GM21526 (cell line): Measurements from ENCODE around the gene CNN2.
A peak's percentile ranks its signal among the peaks of the same experiment; 100 is the strongest.
"Not testable (repeated sequence)": the region's sequence is repeated elsewhere in the genome, so short reads cannot be mapped to it uniquely, and the experiment has no call there.

ENCODE experiments used
- ATAC-seq: cut with Tn5 transposase; IDR thresholded peaks from one replicate; pipeline ENCODE4 v1.9.1; 2021; ENCODE audit warnings: moderate library complexity; ENCODE audit not compliant: unreplicated experiment, low FRiP score

The CNN2 gene

DNA sequence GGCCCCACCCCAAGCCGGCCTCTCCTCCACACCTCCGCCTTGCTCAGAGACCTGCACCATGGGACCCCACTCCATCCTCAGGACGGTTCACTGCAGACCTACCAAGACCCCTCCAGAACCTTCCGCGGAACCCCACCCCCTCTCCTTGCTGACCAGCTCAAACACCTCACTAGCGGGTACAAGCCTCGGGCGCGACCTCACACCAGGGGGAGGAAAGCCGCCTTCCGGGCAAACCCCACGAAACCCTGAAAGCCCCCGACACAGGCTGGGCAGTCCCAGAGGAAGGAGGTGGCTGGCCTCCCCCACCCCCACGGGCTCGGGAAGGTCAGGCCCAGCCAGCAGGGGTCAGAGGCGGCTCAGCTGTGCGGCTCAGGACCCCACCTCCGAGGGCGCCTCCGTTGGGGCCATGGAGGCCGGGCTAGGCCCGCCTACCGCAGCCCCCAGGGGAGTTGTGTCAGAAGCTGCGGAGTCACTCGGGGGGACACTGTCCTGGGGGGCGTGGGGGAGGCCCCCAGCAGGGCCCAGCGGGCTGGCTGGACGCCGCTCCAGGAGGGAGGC lies 16.3 kb upstream of the CNN2 start:
- no peak for ATAC-seq

DNA sequence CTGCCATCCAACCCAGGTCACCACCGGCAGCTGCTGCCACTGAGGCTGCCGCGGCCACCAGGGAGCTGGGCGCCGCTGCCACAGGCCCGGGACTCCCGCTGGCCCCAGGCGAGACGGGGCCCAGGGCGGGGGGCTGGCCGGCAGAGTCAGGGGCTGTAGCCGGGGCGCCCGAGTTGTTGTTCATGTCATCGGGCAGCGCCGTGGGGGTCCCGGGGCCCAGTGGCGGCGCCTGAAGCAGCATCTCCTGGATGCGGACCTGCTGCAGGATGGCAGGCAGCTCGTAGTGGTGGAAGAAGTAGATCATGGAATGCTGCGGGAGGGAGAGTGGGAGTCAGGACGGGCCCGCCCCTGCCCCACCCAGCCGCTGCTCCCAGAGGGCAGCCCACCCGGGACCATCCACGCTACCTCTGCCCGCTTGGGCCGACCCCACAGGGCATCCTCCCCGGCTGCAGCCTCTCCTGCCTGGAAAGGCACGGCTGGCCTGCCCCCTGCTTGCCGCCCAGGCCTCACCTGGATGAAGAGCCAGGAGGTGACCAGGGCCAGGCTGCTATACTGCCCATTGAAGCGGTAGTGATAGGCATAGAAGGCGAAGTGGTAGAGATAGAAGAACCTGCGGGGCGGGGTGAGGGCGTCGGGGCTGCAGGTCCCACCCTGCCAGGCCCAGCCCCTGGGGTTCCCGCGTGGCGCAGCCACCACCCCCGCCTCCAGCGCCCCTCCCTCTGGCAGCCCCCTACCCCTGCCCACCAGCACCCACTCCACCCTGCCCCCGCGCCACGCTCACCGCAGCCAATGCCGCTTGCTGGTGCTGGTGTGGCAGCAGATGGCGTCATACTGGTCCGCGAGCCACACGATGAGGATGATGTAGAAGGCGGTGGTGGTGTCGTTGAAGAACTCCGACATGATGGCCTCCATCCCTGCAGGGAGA lies 15.6 kb upstream of the CNN2 start:
- no peak for ATAC-seq

DNA sequence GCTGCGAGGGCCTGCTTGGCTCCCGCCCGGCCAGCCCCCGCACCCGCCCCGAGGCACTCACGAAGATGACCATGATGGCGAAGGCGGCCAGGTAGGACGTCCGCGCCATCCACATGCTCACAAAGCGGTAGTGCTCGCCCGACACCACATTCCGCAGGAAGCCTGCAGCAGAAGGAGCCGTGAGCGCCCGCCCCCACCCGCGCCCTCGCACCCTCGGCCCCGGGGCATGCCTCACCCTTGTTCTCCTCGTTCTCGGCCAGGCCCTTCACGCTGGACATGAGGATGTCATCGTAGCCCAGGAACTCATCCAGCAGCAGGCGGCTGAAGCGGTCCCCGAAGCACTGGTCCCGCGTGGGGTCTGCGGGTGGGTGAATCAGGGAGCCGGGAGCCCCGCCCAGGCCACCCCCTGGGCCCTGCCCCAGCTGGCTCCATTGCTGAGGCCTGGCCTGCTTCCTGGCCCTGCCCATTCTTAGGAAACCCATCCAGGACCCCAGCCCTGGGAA lies 14.5 kb upstream of the CNN2 start:
- no peak for ATAC-seq

DNA sequence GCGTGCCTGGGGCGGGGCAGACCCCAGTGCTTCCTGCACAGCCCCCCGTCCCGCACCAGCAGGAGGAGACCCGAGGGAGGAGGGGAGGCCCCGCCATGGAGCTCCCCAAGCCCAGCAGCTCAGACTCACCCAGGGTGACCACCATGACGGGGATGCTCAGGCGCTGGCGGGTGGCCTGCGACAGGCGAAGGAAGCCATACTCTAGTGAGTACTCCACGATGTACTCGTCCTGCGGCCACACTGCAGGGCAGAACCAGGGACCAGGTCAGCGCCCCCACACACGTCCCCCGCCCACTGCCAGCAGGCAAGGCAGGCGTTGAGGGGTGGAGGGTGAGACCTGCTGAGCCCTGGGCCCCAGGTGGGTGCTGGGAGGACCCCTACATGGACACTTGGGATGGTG lies 14.1 kb upstream of the CNN2 start:
- no peak for ATAC-seq

DNA sequence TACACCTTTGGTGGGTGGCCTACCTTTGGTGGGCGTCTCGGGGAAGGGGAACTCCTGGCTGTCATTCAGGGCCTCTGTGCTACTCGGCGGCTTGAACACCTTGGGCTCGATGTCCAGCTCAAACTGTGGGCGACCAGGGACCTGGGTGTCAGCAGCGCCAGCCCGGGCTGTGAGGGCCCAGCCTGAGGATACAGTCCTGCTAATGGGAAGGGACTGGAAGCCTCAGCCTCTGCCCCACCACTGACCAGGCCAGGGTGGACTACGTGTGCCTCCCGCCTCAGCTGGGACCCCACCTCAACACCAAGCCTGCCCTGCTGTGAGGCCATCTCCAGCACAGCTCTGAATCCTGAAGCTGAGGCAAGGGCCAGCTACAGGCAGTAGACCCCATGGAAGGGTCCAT lies 13.2 kb upstream of the CNN2 start:
- no peak for ATAC-seq

DNA sequence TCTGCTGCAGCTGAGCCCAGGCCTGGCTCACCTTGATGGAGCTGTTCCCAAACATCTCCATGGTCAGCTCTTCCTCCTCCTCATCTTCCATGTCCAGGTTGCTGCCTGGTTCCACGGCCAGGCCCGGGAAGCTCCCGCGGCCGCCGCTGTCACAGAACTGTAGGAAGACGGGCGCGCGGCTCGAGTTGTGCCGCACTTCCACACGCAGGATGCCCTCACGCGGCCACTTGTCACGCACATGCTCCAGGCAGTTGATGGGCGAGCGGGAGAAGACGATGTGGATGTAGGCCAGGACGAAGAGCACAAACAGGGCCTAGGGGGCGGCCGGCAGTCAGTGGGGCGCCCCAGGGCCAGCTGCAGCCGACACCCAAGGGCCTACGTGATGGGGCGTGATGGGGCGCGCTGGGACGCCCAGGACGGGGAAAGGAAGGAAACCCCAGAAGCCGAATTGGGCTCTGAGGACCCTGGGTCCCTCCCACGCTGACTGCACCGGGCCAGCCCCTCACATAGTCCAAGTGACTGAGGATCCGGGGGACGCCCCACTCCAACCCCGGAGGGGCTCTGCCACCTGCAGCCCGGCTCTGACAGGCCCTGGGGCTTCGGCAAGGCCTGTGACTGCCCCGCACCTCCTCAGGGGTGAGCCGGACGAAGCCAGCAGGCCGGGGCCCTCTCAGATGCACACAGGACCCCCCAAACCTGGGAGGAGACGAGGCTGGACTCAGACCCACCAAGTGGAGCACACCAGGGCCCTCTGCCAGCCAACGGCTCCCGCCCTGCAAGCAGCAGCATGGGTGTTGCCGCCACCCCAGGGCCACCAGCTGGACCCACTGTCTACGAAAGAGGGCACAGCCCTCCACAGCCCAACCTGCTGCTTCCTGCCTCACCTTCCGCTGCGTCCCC lies 12.0 kb upstream of the CNN2 start:
- ATAC-seq: no peak

DNA sequence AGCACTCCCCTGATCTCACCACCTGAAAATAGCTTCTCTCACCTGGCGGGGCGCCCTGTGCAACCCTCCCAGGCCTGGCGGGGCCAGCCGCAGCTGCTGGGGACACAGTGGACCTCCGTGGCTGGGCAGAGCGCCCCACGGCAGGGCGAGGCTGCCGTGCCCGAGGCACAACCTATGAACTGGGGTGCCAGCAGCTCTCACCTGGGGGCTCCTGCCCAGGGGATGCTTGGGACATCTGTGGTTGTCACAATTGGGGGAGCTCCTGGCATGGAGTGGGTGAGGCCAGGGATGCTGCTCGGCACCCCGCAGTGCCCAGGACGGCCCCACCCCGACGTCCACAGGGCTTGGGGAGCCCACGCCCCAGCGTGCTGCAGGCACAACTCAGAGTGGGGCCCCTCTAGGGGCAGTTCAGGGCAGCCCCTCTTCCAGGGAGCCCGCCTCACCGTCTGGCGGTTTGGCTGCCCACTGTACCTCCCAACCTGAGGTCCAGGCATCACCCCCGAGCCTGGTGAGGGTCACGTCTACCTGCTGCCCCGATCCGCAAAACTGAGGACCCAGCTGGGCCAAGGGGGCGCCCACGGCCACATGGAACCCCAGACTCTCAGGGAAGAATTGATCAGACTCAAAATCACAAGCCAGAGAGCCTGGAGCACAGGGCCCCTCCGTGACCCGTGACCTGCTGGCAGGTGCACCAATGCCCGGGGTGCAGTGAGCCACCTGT lies 11.2 kb upstream of the CNN2 start:
- no peak for ATAC-seq

DNA sequence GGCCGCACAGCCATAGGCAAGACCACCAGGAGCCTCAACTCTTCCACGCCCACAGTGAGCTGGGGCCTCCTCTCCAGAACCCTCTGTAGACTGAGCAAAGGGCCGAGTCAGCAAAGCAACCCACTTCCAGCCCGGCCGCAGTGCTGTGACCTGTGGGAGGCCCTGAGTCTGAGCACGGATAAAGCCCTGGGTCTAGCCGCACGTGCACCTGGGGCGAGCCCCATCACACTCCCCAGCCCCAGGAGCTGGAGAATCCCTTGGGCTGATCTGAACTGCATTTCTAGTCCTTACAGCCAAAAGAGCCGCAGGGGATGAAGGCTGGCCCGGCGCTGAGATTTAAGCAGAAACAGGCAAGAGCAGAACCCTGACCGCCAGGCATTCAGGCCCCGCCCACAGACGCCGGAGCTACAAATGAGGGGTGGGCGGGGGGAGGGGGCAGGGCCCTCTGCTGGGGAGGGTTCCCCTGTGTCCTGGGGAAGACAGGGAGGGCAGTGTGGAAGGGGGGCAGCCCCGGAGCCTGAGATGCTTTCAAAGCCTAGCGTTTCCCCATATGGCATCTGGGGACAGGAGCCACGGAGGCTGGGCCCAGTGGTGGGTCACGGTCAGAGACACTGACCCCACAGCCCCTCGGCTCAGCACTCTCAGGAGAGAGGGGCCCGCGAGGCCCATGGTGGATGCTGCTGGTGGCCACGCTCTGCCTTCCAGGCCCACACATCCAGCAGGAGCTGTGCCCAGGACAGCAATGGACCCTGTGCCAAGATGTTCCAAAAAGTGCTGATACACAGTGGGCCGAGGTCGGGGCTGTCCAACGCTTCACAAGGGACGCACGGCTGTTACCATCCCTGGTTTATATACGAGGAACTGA lies 10.4 kb upstream of the CNN2 start:
- ATAC-seq: no peak

DNA sequence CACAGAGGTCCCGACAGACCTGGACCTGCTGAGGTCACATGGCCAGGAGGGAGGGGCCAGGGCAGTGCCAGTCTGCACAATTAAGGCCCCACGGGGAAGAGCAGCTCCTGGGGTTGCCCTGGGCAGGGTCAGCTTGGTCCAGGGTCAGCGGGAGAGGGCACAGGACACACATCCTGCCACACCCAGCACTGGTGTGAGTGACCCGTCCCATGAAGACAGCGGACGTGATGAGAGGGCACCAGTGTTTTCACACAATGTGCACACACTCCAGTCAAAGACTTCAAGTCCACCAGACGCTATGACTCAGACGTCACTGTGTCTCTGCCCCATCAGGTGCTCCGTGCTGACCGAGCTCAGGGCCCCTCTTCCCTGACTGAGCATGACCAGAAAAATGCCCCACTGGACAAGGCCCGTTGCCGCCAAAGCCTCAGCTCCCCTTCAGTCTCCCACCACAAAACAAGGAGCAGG lies 9.7 kb upstream of the CNN2 start:
- no peak for ATAC-seq

DNA sequence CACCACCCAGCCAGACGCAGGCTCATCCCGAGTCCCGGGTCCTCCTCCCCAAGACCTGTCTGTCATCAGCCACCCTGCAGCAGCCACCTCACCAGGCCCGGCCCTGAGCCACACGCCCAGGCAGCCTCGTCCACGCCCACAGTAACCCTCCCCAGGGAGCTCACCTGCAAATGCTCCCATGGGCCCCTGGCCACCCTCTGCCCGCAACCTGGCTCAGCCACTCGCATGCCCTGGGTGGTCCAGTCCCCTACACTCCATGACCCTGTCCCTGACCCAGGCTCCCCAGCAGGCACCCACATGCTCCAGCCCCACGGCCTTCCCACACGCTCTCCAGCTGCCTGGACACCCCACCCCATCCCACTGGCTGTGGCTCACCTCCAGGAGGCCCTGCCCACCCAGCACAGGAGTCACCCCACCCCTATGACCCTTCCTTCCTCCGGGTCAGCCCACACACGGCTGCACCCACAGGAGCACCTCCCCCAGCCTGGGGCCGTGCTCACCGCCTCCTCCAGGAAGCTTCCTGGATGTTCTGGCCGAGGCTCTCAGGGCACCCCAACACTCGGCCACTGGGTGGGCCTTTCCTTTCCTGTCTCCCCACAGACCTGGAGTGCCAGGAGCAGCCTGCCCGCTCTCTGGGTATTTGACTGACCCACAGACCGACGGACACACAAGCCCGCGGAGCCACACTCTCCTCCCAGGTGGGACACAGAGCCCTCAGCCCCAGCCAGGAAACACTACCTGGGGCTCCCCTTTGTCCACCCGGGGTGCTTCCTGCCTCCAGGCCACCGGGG lies 9.1 kb upstream of the CNN2 start:
- ATAC-seq: no peak

DNA sequence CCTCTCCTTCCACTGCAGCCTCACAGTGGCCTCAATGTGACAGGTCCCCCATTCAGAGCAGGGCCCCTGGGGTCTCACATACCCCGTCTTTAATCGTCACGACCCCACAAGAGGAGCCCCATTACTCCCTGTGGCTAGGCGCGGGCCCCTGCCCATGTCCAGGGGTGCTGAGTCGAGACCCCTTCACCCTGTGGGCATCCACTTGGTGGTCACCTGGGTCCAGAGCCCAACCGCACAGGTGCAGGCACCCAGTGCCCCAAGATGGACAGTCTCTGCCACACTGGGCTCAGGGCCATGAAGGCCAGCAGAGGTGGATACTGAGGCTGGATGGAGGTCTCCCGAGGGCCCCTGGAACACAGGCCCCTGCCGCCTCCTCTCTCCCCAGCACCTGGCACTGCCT lies 8.5 kb upstream of the CNN2 start:
- ATAC-seq: no peak

DNA sequence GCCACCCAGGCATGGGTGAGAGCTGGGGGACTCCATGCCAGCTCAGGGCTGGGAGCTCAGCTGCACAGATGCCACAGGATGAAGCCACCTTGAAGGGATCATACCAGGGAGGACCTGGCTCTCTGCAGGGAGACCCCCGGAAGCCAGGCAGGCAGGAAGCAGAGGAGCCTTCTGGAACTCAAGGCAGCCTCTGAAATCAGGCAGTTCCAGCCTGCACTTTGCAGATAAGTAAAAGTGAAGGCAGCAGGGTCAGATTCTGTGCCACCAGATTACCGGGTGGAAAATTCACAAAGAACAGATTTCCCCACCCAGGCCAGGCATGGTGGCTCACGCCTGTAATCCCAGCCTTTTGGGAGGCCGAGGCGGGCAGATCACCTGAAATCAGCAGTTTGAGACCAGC lies 8.0 kb upstream of the CNN2 start:
- ATAC-seq: no peak

DNA sequence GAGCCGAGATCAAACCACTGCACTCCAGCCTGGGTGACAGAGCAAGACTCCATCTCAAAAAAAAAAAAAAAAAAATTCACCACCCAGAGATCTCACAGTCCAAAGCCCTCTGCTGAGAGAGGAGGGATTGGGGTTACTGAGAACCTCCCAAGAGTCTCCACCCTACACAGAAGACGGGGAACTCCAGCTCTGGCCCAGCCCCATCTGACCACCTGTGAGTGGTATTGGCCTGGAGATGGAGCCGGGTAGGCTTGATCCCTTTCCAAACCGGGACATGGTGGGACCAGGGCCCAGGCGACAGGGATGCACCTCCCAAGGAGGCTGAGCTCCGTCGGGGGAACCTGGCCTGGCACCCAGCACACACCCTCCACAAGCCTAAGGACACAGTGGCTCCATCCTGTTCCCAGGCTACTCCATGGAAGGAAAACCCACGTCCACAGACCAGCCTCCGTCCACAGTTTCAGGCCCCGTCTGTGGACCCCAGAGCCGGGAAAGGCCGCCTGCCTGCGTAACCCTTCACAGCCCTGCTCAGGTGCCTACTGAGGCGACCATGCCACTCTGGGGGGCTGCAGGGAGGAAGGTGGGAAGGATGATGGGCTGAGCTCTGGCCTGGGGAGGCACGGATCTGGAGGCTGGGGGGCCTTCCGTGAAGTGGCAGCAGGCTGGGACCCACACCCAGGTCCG lies 7.3 kb upstream of the CNN2 start:
- ATAC-seq: no peak

DNA sequence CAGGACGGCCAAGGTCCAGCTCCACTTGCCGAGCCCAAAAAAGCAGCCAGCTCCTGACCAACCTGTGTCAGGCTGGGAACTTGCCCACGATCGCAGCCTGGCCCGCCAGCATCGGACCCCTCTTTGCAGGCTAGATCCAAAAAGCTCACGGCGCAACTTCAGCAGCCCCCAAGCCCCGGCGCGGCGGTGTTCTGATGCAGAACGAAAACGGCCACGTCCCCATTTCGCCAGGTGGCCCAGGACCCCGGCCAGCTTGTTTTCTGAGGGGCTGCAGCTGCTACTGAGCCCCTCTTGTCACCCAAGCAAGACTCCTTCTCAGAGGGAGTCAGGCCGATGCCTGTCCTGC lies 6.8 kb upstream of the CNN2 start:
- ATAC-seq: no peak

DNA sequence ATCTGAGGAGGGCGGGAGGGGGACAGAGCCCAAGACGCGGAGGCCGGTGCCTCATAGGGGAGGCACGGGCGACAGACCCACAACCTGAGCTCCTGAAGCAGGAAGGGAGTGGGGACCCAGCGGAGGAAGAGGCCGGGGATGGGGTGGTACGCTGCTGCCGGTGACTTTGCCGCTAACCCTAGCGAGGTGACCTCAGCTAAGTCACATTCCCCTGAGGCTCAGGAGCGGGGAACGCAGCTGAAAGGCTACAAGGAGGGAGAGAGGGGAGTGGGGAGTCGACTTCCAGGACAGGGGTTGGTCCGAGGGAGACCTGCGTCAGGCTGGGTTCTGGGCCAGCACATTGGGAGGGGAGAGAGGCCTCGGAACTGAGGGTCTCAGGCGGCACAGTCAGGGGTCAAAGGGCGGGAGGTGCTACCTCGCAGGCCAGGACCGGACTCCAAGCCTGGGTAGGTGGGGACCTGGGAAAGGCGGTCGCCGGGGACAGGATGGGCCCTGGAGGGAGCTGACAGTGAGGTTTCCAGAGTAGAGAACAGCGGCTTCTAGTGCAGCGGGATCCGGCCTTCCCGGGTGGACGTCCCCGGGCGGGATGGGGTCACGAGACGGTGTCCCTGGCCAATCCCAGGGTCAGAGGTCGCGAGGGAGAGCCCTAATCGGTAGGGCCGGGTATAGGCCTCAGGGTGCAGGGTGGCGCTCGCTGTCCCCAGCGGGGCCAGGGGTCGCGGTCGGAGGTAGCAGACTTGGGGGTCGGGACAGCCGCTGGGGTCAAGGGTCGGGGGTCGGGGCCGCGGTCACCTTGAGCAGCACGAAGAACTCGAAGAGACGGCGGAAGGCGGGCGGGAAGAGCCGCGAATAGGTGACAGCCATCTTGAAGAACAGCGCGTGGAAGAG lies 6.2 kb upstream of the CNN2 start:
- no peak for ATAC-seq

DNA sequence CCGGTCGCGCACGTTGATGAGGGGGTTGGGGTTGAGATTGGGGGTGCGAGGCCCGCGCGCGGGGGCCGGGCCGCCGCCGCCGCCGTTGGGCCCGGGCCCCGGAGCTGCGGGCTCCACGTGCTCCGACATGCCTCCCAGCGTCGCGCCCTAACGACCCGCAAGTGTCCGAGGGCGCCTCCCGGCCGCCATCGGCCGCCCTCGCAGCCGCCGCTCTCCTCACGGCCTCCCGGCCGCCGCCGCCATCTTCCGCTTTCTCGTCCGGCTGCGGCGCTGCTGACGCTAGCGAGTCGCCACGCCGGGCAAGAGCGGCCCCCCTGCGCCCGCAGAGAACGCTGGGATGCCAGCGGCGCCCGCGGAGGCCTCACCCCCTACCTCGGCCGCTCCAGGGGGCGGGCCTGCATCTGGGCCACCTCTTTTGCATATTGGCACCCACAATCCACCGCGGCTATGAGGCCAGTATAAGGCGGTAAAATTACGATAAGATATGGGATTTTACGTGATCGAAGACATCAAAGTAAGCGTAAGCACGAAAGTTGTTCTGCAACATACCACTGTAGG lies 5.5 kb upstream of the CNN2 start, which contains the start of gene TMEM259:
TSS of gene TMEM259 (minus strand) at position 256 of the 558 bp plus-strand sequence. CDS start at position 129, 127 bp downstream.
- ATAC-seq: peak; percentile 58

DNA sequence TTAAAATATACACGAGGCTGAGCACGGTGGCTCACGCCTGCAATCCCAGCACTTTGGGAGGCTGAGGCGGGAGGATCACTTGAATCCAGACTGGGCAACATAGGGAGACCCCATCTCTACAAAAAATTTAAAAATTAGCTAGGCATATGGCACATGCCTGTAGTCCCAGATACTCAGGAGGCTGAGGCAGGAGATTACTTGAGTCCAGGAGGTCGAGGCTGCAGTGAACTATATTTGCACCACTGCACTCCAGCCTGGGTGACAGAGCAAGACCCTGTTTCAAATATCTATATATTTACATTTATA lies 2.6 kb upstream of the CNN2 start:
- not testable (repeated sequence) for ATAC-seq
